ENCODE results near the gene MPO. TPM values are rescaled to one million over a fixed set of nuclear protein-coding genes. Genes with fewer than 3 reads are reported as not detected.

The MPO gene
- total RNA-seq, 1 donor from 2014 or later, result 0.05 TPM

- Histone ChIP-seq H3K27ac (replicated peaks) (no peak overlapping the region), H3K4me1 (no peaks in the 10 kb centered on the region), H3K36me3 (no peaks in the 10 kb centered on the region), H3K27me3 (ENCODE audit: low read depth) (peaks cover 99% of the 10 kb centered on the region), H3K9me3 (replicated peaks) (no peaks in the 10 kb centered on the region), H3K4me3 (no peak overlapping the region)
- intact Hi-C loops (cut with micrococcal nuclease), result no loop called here
- no peak for DNase-seq
- no peak for TF ChIP-seq CTCF (IDR thresholded peaks at IDR 0.05; ENCODE audit: borderline replicate concordance)
Observed at GRCh38 chr17:58236394-58236793, 44.3 kb downstream of the MPO start.

DNA sequence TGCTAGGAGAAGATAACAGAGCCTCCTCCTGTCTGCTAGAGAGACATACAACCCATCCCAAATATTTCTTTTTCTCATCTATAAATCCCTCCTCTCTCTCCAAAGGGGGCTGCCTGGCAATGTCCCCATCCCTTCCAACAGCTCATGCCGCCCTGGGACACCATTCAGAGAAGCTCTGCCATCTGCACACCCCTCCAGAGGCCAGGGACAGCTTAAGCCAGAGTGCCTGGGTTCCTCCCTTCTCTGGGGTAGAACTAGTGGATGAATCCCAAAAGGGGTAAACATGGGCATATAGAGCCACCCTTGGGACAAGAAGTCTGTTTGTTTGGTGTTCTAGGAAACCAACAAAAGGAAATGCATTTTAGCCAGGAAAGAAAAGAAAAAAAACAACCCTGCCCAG is 44.9 kb downstream of the MPO start:
- Histone ChIP-seq H3K27ac (replicated peaks) (no peak overlapping the region), H3K4me1 (no peaks in the 10 kb centered on the region), H3K36me3 (no peaks in the 10 kb centered on the region), H3K4me3 (no peak overlapping the region), H3K9me3 (replicated peaks) (no peaks in the 10 kb centered on the region), H3K27me3 (ENCODE audit: low read depth) (peaks cover 99% of the 10 kb centered on the region)
- no peak for DNase-seq
- TF ChIP-seq CTCF (IDR thresholded peaks at IDR 0.05; ENCODE audit: borderline replicate concordance), result no peak
- intact Hi-C loops (cut with micrococcal nuclease), result no loop called here

- peaks cover 98% of the 10 kb centered on the region for H3K27me3 ChIP-seq (ENCODE audit: low read depth)
- H3K9me3 ChIP-seq (replicated peaks), result no peaks in the 10 kb centered on the region
- H3K36me3 ChIP-seq, result no peaks in the 10 kb centered on the region
- no peaks in the 10 kb centered on the region for H3K4me1 ChIP-seq
- no peak overlapping the region for H3K27ac ChIP-seq (replicated peaks)
- H3K4me3 ChIP-seq, result no peak overlapping the region
- no peak for TF ChIP-seq CTCF (IDR thresholded peaks at IDR 0.05; ENCODE audit: borderline replicate concordance)
- no peak for DNase-seq
- intact Hi-C loops (cut with micrococcal nuclease), result no loop called here
Observed at GRCh38 chr17:58234512-58234911, 46.2 kb downstream of the MPO start.

DNA sequence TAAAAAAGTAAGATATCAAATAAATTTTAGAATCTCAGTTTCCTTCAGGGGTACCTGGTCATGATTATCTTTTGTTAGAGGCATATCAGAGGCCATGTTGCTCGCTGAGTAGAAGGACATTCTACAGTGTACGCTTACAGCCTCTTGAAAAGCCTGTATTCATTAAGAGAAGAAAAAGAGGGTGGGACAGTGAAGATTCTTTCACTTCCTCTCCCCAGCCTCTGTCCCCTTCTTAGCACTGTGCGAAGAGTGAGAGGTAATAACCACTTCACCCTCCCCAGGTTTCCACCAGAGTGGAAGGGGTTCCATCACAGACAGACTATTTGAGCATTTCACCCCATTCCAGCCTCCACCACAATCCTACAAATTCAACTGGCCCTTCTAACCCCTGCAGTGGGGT is 47.2 kb downstream of the MPO start:
- Histone ChIP-seq H3K4me1 (no peaks in the 10 kb centered on the region), H3K27me3 (ENCODE audit: low read depth) (peaks cover 96% of the 10 kb centered on the region), H3K36me3 (no peaks in the 10 kb centered on the region), H3K9me3 (replicated peaks) (no peaks in the 10 kb centered on the region), H3K27ac (replicated peaks) (no peak overlapping the region), H3K4me3 (no peak overlapping the region)
- TF ChIP-seq CTCF (IDR thresholded peaks at IDR 0.05; ENCODE audit: borderline replicate concordance), result no peak
- intact Hi-C loops (cut with micrococcal nuclease), result no loop called here
- DNase-seq, result no peak

- Histone ChIP-seq H3K27me3 (ENCODE audit: low read depth) (peaks cover 96% of the 10 kb centered on the region), H3K36me3 (no peaks in the 10 kb centered on the region), H3K27ac (replicated peaks) (no peak overlapping the region), H3K9me3 (replicated peaks) (no peaks in the 10 kb centered on the region), H3K4me3 (no peak overlapping the region), H3K4me1 (no peaks in the 10 kb centered on the region)
- no peak for TF ChIP-seq CTCF (IDR thresholded peaks at IDR 0.05; ENCODE audit: borderline replicate concordance)
- no peak for DNase-seq
- intact Hi-C loops (cut with micrococcal nuclease), result no loop called here
Observed at GRCh38 chr17:58232707-58233156, 48.0 kb downstream of the MPO start.

DNA sequence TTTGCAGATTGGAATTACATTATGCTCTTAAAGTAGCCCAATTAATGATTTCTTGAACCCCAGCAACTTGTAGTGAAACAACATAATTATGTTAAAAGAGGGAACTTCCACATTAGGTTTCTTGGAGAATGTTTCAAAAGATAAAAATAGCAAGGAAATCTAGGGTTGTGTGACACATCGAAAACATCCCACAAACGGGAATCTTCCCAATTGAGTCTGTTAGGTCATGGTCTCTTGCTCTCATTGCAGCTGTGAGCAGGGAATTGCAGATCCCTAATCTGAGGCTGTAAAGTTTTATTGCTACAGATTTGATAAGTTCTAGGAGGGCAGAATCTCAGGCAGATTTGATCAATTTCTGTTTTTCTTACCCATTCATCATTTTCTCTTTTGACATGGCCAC is 49.1 kb downstream of the MPO start:
- Histone ChIP-seq H3K9me3 (replicated peaks) (no peaks in the 10 kb centered on the region), H3K27me3 (ENCODE audit: low read depth) (peaks cover 94% of the 10 kb centered on the region), H3K4me1 (no peaks in the 10 kb centered on the region), H3K27ac (replicated peaks) (no peak overlapping the region), H3K36me3 (no peaks in the 10 kb centered on the region), H3K4me3 (no peak overlapping the region)
- DNase-seq, result no peak
- TF ChIP-seq CTCF (IDR thresholded peaks at IDR 0.05; ENCODE audit: borderline replicate concordance), result no peak
- intact Hi-C loops (cut with micrococcal nuclease), result no loop called here
